ENCODE data around the gene TAAR1.

The TAAR1 gene

GRCh38 chr6:132673376-132674094 is 14.6 kb upstream of the TAAR1 start:
- H3K27me3 ChIP-seq (ENCODE audit: low read length) = no peaks in the 10 kb centered on the region
- no peaks in the 10 kb centered on the region for H4K20me1 ChIP-seq (ENCODE audit: low read depth, low read length)
- H2AFZ ChIP-seq (ENCODE audit: low read depth, low read length, severe bottlenecking) = no peak overlapping the region
- no peaks in the 10 kb centered on the region for H3F3A ChIP-seq (ENCODE audit: insufficient read depth)
- H3K36me3 ChIP-seq (ENCODE audit: low read length) = no peaks in the 10 kb centered on the region
- no peak overlapping the region for H3K9ac ChIP-seq (ENCODE audit: low read length)
- H3K9me3 ChIP-seq (ENCODE audit: insufficient read depth, low read length) = no peaks in the 10 kb centered on the region
- no peak overlapping the region for H3K27ac ChIP-seq (ENCODE audit: low read depth, low read length)
- TF ChIP-seq EZH2phosphoT487 (conservative IDR thresholded peaks at IDR 0.05; ENCODE audit: low read length) (no peak), CTCF (IDR thresholded peaks at IDR 0.05; ENCODE audit: insufficient read depth, low read length, poor library complexity, severe bottlenecking) (no peak)
- no peaks in the 10 kb centered on the region for H3K9me2 ChIP-seq (replicated peaks; ENCODE audit: insufficient read depth, low read length)
- no peak overlapping the region for H3K4me3 ChIP-seq (ENCODE audit: insufficient read depth, low read length, poor library complexity, severe bottlenecking)
- H3K79me2 ChIP-seq (ENCODE audit: insufficient read depth, low read length) = no peaks in the 10 kb centered on the region
- H3K4me2 ChIP-seq (ENCODE audit: low read depth, low read length, poor library complexity, severe bottlenecking) = no peak overlapping the region

DNA sequence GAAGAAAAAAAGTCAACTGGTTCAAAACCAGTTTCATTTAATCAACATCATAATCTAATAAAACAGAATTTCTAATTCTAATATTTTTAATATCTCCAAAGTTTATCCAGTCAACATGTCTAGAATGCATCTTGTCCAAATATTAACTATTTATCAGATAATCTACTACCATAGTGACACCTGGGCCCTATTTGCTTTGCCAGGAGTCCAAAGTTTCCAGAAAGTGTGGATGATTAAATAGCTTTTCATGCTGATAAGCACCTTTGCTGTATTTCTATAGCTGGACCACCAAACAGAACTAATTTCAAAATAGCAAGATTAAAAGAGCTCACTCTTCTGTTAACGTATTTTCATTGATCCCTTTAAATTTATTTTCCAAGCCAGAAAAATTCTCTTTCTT is 12.3 kb upstream of the TAAR1 start:
- H3K9me3 ChIP-seq (ENCODE audit: insufficient read depth, low read length) = no peaks in the 10 kb centered on the region
- H3K27me3 ChIP-seq (ENCODE audit: low read length) = no peaks in the 10 kb centered on the region
- H3K4me2 ChIP-seq (ENCODE audit: low read depth, low read length, poor library complexity, severe bottlenecking) = no peak overlapping the region
- no peaks in the 10 kb centered on the region for H3K9me2 ChIP-seq (replicated peaks; ENCODE audit: insufficient read depth, low read length)
- no peaks in the 10 kb centered on the region for H3F3A ChIP-seq (ENCODE audit: insufficient read depth)
- H3K79me2 ChIP-seq (ENCODE audit: insufficient read depth, low read length) = no peaks in the 10 kb centered on the region
- H4K20me1 ChIP-seq (ENCODE audit: low read depth, low read length) = no peaks in the 10 kb centered on the region
- H2AFZ ChIP-seq (ENCODE audit: low read depth, low read length, severe bottlenecking) = no peak overlapping the region
- no peak overlapping the region for H3K27ac ChIP-seq (ENCODE audit: low read depth, low read length)
- H3K36me3 ChIP-seq (ENCODE audit: low read length) = no peaks in the 10 kb centered on the region
- H3K4me3 ChIP-seq (ENCODE audit: insufficient read depth, low read length, poor library complexity, severe bottlenecking) = no peak overlapping the region
- no peak overlapping the region for H3K9ac ChIP-seq (ENCODE audit: low read length)
- TF ChIP-seq EZH2phosphoT487 (conservative IDR thresholded peaks at IDR 0.05; ENCODE audit: low read length) (no peak), CTCF (IDR thresholded peaks at IDR 0.05; ENCODE audit: insufficient read depth, low read length, poor library complexity, severe bottlenecking) (no peak)

DNA sequence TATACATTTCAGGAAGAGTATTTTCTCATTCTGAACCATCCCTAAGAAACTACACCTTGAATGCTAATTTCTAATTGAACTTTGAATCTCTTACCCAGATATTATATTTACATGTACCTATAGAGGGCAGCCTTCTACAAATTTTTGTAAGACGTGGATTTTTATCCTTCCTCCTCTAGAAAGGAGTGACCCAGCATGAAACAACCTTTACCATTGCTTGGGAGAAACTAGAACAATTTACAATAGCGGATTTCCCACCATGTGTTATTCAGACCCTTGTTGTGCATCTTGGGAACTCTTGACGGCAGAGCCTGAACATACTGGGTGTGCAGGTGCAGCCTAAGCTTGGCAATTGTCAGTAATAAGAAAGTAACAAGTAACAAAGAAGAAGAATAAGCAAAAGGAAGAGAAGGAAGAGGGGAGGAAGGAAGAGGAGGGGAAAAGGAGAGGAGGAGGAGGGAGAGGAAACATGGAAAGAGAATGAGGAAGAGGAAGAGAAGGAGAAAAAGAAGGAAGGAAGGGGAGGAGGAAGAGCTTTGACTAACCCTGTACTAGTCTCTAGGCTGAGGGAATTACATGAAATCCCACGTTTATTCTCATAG is 10.8 kb upstream of the TAAR1 start:
- Histone ChIP-seq H3K4me2 (ENCODE audit: low read depth, low read length, poor library complexity, severe bottlenecking) (peak overlapping the region; percentile 34), H3K4me3 (ENCODE audit: insufficient read depth, low read length, poor library complexity, severe bottlenecking) (no peak overlapping the region), H2AFZ (ENCODE audit: low read depth, low read length, severe bottlenecking) (peak overlapping the region; percentile 56), H3F3A (ENCODE audit: insufficient read depth) (no peaks in the 10 kb centered on the region), H3K9ac (ENCODE audit: low read length) (no peak overlapping the region), H3K9me2 (replicated peaks; ENCODE audit: insufficient read depth, low read length) (no peaks in the 10 kb centered on the region), H3K9me3 (ENCODE audit: insufficient read depth, low read length) (no peaks in the 10 kb centered on the region), H4K20me1 (ENCODE audit: low read depth, low read length) (no peaks in the 10 kb centered on the region), H3K79me2 (ENCODE audit: insufficient read depth, low read length) (no peaks in the 10 kb centered on the region), H3K36me3 (ENCODE audit: low read length) (no peaks in the 10 kb centered on the region), H3K27ac (ENCODE audit: low read depth, low read length) (no peak overlapping the region), H3K27me3 (ENCODE audit: low read length) (no peaks in the 10 kb centered on the region)
- TF ChIP-seq CTCF (IDR thresholded peaks at IDR 0.05; ENCODE audit: insufficient read depth, low read length, poor library complexity, severe bottlenecking) = peak; percentile 58
- no peak for TF ChIP-seq EZH2phosphoT487 (conservative IDR thresholded peaks at IDR 0.05; ENCODE audit: low read length)

All from SU-DHL-6 (cell line).